GM12873 (cell line): ENCODE measurements around the gene CRHR2.

Experiments used
- CTCF ChIP-seq: IDR thresholded peaks from 2 replicates; pipeline ENCODE4 v1.5.1; 2012; ENCODE audit warnings: low read depth, mild to moderate bottlenecking, moderate library complexity, low read length, control low read depth; ENCODE audit not compliant: insufficient read depth; ENCODE audit errors: missing control alignments

The CRHR2 gene

DNA sequence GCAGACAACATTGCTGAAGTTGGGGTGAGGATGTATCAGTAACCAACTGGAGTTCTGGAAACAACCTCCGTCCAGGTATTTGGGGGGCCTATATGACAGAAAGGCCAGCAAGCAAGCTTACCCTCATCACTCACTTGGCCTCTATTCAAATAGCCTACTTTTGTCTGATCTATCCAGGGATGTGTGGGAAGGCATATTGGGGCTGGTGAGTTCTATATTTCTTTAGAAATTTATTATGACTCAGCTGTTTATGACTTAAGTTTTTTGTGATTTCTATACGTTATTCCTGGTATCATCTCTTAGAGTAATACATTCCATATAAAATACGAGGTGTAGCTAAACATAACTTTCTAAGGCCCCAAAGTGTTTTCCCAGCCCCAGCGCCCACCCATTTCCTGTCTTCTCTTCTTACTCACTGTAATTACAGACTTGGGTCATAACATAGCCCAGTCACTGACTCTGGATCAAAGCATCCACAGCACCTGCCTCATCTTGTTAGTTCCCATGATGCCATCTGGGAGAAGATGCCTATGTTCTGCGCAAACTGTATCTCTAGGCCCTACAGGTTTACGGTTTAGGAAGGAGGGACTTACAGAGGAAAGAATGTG is 69.5 kb downstream of the CRHR2 start:
- no peak for TF ChIP-seq CTCF

DNA sequence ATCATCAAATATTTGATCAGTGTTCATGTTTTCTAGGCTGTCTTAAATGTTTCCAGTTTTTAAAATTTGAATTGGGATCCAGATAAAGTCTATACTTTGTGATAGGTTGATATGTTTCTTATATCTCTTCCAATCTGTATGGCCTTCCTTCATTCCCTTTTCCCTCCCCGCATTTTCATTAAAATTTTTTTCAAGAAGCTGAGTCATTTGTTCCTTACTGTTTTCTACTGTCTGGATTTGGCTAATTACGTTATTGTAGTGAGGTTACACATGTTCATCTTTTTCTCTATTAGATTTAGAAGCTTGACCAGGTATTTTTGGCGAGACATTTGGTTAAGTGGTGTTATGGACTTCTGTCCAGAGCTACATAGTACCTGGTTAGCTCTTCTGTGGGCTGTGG is 76.4 kb downstream of the CRHR2 start:
- no peak for TF ChIP-seq CTCF

GRCh38 chr7:30604901-30605300 is 77.4 kb downstream of the CRHR2 start:
- no peak for TF ChIP-seq CTCF
